Suppressor macrophage (primary cell): ENCODE measurements around the gene SIK1.
"Not testable (repeated sequence)": the region's sequence is repeated elsewhere in the genome, so short reads cannot be mapped to it uniquely, and the experiment has no call there.

Experiments
- DNase-seq, 4 experiments: peaks; one replicate each; pipeline ENCODE4 v3.0.0-alpha.2; 2020 to 2022
- total RNA-seq, 17 experiments: gene quantifications; one replicate each; lab custom pipeline; 2026; ENCODE audit warnings: mixed read lengths in 6 of 17, inconsistent platforms in 3 of 17; lab: John Stamatoyannopoulos, UW

SIK1 gene
- 0 to 1.9 (median 0.17) reads per million in 17 experiments for total RNA-seq

GRCh38 chr21:43426404-43427241, at the start of gene SIK1:
Gene SIK1, minus strand, starts transcription at chr21:43427131. Its CDS starts 953 bp downstream, at chr21:43426178.
- not testable (repeated sequence) for DNase-seq

- DNase-seq = not testable (repeated sequence)
Observed at GRCh38 chr21:43471597-43472242, 44.8 kb upstream of the SIK1 start.

GRCh38 chr21:43469719-43470458, 43.0 kb upstream of the SIK1 start:
- DNase-seq = not testable (repeated sequence)

GRCh38 chr21:43467785-43468184, 40.9 kb upstream of the SIK1 start:
- no peak for DNase-seq

- not testable (repeated sequence) for DNase-seq
Observed at GRCh38 chr21:43465159-43465558, 38.2 kb upstream of the SIK1 start.

- DNase-seq = not testable (repeated sequence)
Observed at GRCh38 chr21:43463498-43464261, 36.7 kb upstream of the SIK1 start.

- DNase-seq = not testable (repeated sequence)
Observed at GRCh38 chr21:43462932-43463331, 36.0 kb upstream of the SIK1 start.

- DNase-seq = not testable (repeated sequence)
Observed at GRCh38 chr21:43460475-43460874, 33.5 kb upstream of the SIK1 start.

GRCh38 chr21:43458995-43459394, 32.1 kb upstream of the SIK1 start:
- DNase-seq = not testable (repeated sequence)

- DNase-seq = not testable (repeated sequence)
Observed at GRCh38 chr21:43456616-43457314, 29.8 kb upstream of the SIK1 start.

GRCh38 chr21:43455717-43456116, 28.8 kb upstream of the SIK1 start:
- not testable (repeated sequence) for DNase-seq

- DNase-seq = not testable (repeated sequence)
Observed at GRCh38 chr21:43454176-43454575, 27.2 kb upstream of the SIK1 start.

GRCh38 chr21:43451850-43452249, 24.9 kb upstream of the SIK1 start:
- not testable (repeated sequence) for DNase-seq

GRCh38 chr21:43450287-43450686, 23.4 kb upstream of the SIK1 start:
- DNase-seq = not testable (repeated sequence)

- not testable (repeated sequence) for DNase-seq
Observed at GRCh38 chr21:43447353-43447977, 20.5 kb upstream of the SIK1 start.

- DNase-seq = not testable (repeated sequence)
Observed at GRCh38 chr21:43446277-43446932, 19.5 kb upstream of the SIK1 start.

- not testable (repeated sequence) for DNase-seq
Observed at GRCh38 chr21:43444524-43444923, 17.6 kb upstream of the SIK1 start.

GRCh38 chr21:43442571-43442970, 15.6 kb upstream of the SIK1 start:
- DNase-seq = not testable (repeated sequence)

- not testable (repeated sequence) for DNase-seq
Observed at GRCh38 chr21:43440835-43441727, 14.2 kb upstream of the SIK1 start.
